GM12878 (cell line): ENCODE measurements around the gene RNF186. TPM values are rescaled to one million over a fixed set of nuclear protein-coding genes. Genes with fewer than 3 reads are reported as not detected.

ENCODE experiments used
- ATAC-seq: fragments of 200-7000 bp; cut with Tn5 transposase; 3 replicates; pipeline ENCODE4 v1.9.1; 2020; ENCODE audit warnings: mild to moderate bottlenecking, moderate library complexity
- BruUV-seq: library from RNA; stranded (reverse); fragments of 400-500 nt; replicated peaks from 2 replicates; lab custom pipeline; 2021; lab: Mats Ljungman, UMichigan
- CTCF ChIA-PET: fragments of 300-600 bp; sonication (Branson Sonifier 250); formaldehyde crosslinking; extraction: SDS; loops from one replicate; lab custom pipeline; 2021; ENCODE audit warnings: inconsistent platforms; lab: Yijun Ruan, JAX
- POLR2A ChIA-PET: fragments of 350-600 bp; formaldehyde crosslinking; extraction: SDS; loops from one replicate; lab custom pipeline; 2021; ENCODE audit warnings: inconsistent platforms; lab: Charles Lee
- RAD21 ChIA-PET: fragments of 300-600 bp; sonication (Branson Sonifier 250); formaldehyde crosslinking; loops from one replicate; lab custom pipeline; 2023; ENCODE audit warnings: antibody characterized with exemption; ENCODE audit not compliant: unreplicated experiment; lab: Charles Lee
- SMC1A ChIA-PET: fragments of 300-600 bp; sonication (Branson Sonifier 250); formaldehyde crosslinking; loops from one replicate; lab custom pipeline; 2023; ENCODE audit not compliant: unreplicated experiment, uncharacterized antibody; lab: Charles Lee
- DNase-seq: peaks from one replicate; pipeline ENCODE4 v3.0.0-alpha.2; 2011; ENCODE audit warnings: low read depth, low spot score
- FAIRE-seq: peaks from 3 replicates; lab custom pipeline; 2011; peaks lifted over from hg19 to GRCh38; lab: Jason Lieb, UNC
- H2AFZ ChIP-seq: 2 replicates; pipeline ENCODE4 v1.6.0; 2011; ENCODE audit warnings: low read depth, low read length, control low read depth; ENCODE audit not compliant: control insufficient read depth
- H3K27ac ChIP-seq: 2 replicates; pipeline ENCODE4 v1.5.1; 2011; ENCODE audit warnings: control low read depth; ENCODE audit not compliant: control insufficient read depth, insufficient read depth
- H3K27me3 ChIP-seq, 2 experiments: replicated peaks in 1 of 2; 2 replicates each; pipeline versions ENCODE4 v1.6.0 to v1.6.1; 2011; ENCODE audit warnings: low read length in 1 of 2; ENCODE audit not compliant: control insufficient read depth in 2 of 2, insufficient read depth in 2 of 2
- H3K36me3 ChIP-seq, 2 experiments: 2 replicates each; pipeline ENCODE4 v1.5.1; 2011; ENCODE audit warnings: low read length in 1 of 2; ENCODE audit not compliant: control insufficient read depth in 2 of 2, insufficient read depth in 2 of 2
- H3K4me1 ChIP-seq: 2 replicates; pipeline ENCODE4 v1.6.1; 2011; ENCODE audit warnings: mild to moderate bottlenecking, low read length, moderate library complexity, mixed read lengths; ENCODE audit not compliant: control insufficient read depth, insufficient read depth
- H3K4me2 ChIP-seq: 2 replicates; pipeline ENCODE4 v1.6.0; 2011; ENCODE audit warnings: control low read depth; ENCODE audit not compliant: control insufficient read depth, insufficient read depth
- H3K4me3 ChIP-seq: fragments of 200-600 bp; sonication (generic); 2 replicates; pipeline ENCODE4 v1.5.1; 2016
- H3K79me2 ChIP-seq: 2 replicates; pipeline ENCODE4 v1.6.0; 2011; ENCODE audit warnings: low read length; ENCODE audit not compliant: control insufficient read depth, insufficient read depth
- H3K9ac ChIP-seq: 2 replicates; pipeline ENCODE4 v1.8.0; 2011; ENCODE audit warnings: low read length, control low read depth, mixed read lengths; ENCODE audit not compliant: control insufficient read depth, insufficient read depth
- H3K9me3 ChIP-seq: replicated peaks from 3 replicates; pipeline ENCODE4 v1.5.1; 2011; ENCODE audit warnings: mild to moderate bottlenecking, low read length; ENCODE audit not compliant: control insufficient read depth, insufficient read depth
- H4K20me1 ChIP-seq: 2 replicates; pipeline ENCODE4 v1.6.0; 2011; ENCODE audit not compliant: control insufficient read depth, insufficient read depth
- ATF7 ChIP-seq: fragments of 450-650 bp; IDR thresholded peaks from 2 replicates; pipeline ENCODE4 v1.6.1; 2016; ENCODE audit warnings: low read depth, mild to moderate bottlenecking
- CHD2 ChIP-seq: IDR thresholded peaks from 2 replicates; pipeline ENCODE4 v1.6.1; 2011; ENCODE audit warnings: low read depth, low read length, improper control_type of control experiment, borderline replicate concordance
- CREM ChIP-seq: IDR thresholded peaks from 2 replicates; pipeline ENCODE4 v1.6.1; 2014; ENCODE audit warnings: antibody characterized with exemption, low read depth
- FOS ChIP-seq: IDR thresholded peaks from 3 replicates; pipeline ENCODE4 v1.6.1; 2011; ENCODE audit warnings: borderline replicate concordance; ENCODE audit not compliant: insufficient read length; ENCODE audit errors: extremely low read depth
- GATAD2B ChIP-seq: fragments of 450-650 bp; conservative IDR thresholded peaks from 2 replicates; pipeline ENCODE4 v1.6.1; 2017; ENCODE audit warnings: low read depth, mild to moderate bottlenecking, moderate library complexity
- KLF5 ChIP-seq: fragments of 450-650 bp; IDR thresholded peaks from 2 replicates; pipeline ENCODE4 v1.6.1; 2014; ENCODE audit warnings: mild to moderate bottlenecking; ENCODE audit not compliant: partially characterized antibody
- MEF2B ChIP-seq: fragments of 450-650 bp; IDR thresholded peaks from 2 replicates; pipeline ENCODE4 v1.6.1; 2018; ENCODE audit warnings: mild to moderate bottlenecking, moderate library complexity; ENCODE audit not compliant: partially characterized antibody, poor library complexity, severe bottlenecking
- MLLT1 ChIP-seq: fragments of 450-650 bp; IDR thresholded peaks from 2 replicates; pipeline ENCODE4 v1.6.1; 2016; ENCODE audit warnings: mild to moderate bottlenecking
- NFIC ChIP-seq: IDR thresholded peaks from 2 replicates; pipeline ENCODE4 v1.6.1; 2012; ENCODE audit warnings: low read depth, mild to moderate bottlenecking, inconsistent platforms, low read length, moderate library complexity
- PAX5 ChIP-seq: IDR thresholded peaks from 2 replicates; pipeline ENCODE4 v1.6.1; 2011; ENCODE audit warnings: low read depth, low read length, borderline replicate concordance
- PML ChIP-seq: IDR thresholded peaks from 2 replicates; pipeline ENCODE4 v1.6.1; 2012; ENCODE audit warnings: low read length, inconsistent platforms
- POLR2AphosphoS5 ChIP-seq: IDR thresholded peaks from 2 replicates; pipeline ENCODE4 v1.6.1; 2011; ENCODE audit warnings: mild to moderate bottlenecking, low read length, inconsistent platforms
- RAD21 ChIP-seq: IDR thresholded peaks from 2 replicates; pipeline ENCODE4 v1.6.1; 2011; ENCODE audit warnings: mild to moderate bottlenecking, low read depth, low read length, moderate library complexity; ENCODE audit not compliant: insufficient read depth
- TCF3 ChIP-seq: IDR thresholded peaks from 2 replicates; pipeline ENCODE4 v1.6.1; 2012; ENCODE audit warnings: low read depth, mild to moderate bottlenecking, low read length, borderline replicate concordance; ENCODE audit not compliant: insufficient read depth
- ZBTB33 ChIP-seq: fragments of 450-650 bp; IDR thresholded peaks from 2 replicates; pipeline ENCODE4 v1.6.1; 2017; ENCODE audit warnings: mild to moderate bottlenecking
- ZSCAN29 ChIP-seq: fragments of 450-650 bp; IDR thresholded peaks from 2 replicates; pipeline ENCODE4 v1.6.1; 2017; ENCODE audit warnings: mild to moderate bottlenecking, moderate library complexity
- WGBS: methylation state at CpG from one replicate; pipeline ENCODE4 v1.1.6; 2016; ENCODE audit warnings: low lambda C conversion rate; ENCODE audit not compliant: insufficient replicate concordance, insufficient coverage; ENCODE audit errors: missing lambda C conversion rate; 5-methylcytosine and 5-hydroxymethylcytosine counted together
- in situ Hi-C: fragments of 300-500 bp; cut with MboI; formaldehyde crosslinking; loops from 9 replicates; pipeline ENCODE4 v1.14.3; 2018; ENCODE audit warnings: mixed read lengths
- intact Hi-C: fragments of 100-400 bp; cut with micrococcal nuclease; formaldehyde crosslinking; loops from one replicate; pipeline ENCODE4 v1.14.2; 2022; ENCODE audit not compliant: unreplicated experiment
- polyA plus RNA-seq, 11 experiments: library from polyadenylated mRNA; depleted of rRNA in 4 of 11; unstranded in 6 of 11; stranded (reverse) in 5 of 11; fragments of >200 nt; fragmentation: Nextera tagmentation in 4 of 11; fragmentation: Illumina TruSeq in 1 of 11; extraction: Ambion mirVana in 4 of 11; extraction: Trizol in 1 of 11; gene quantifications; 1 replicate in 1 of 11; 2 replicates in 10 of 11; pipeline versions ENCODE4 v1.2.1 to v1.2.3, GENCODE V29; 2011 to 2016; ENCODE audit warnings: inconsistent platforms in 2 of 11, missing spikeins in 2 of 11, low read depth in 1 of 11
- total RNA-seq, 4 experiments: library from RNA; depleted of rRNA in 3 of 4; stranded (reverse); fragments of >200 nt in 3 of 4; fragmentation: Illumina TruSeq in 1 of 4; extraction: Trizol in 1 of 4; gene quantifications; 2 replicates each; pipeline versions ENCODE4 v1.2.1 to v1.2.3, GENCODE V29; 2013 to 2021

RNF186 gene
- total and polyA plus RNA-seq, 10 of the 15 experiments (the other 5 are each of a cell fraction or from before 2014, with no cell fraction given): not detected

DNA sequence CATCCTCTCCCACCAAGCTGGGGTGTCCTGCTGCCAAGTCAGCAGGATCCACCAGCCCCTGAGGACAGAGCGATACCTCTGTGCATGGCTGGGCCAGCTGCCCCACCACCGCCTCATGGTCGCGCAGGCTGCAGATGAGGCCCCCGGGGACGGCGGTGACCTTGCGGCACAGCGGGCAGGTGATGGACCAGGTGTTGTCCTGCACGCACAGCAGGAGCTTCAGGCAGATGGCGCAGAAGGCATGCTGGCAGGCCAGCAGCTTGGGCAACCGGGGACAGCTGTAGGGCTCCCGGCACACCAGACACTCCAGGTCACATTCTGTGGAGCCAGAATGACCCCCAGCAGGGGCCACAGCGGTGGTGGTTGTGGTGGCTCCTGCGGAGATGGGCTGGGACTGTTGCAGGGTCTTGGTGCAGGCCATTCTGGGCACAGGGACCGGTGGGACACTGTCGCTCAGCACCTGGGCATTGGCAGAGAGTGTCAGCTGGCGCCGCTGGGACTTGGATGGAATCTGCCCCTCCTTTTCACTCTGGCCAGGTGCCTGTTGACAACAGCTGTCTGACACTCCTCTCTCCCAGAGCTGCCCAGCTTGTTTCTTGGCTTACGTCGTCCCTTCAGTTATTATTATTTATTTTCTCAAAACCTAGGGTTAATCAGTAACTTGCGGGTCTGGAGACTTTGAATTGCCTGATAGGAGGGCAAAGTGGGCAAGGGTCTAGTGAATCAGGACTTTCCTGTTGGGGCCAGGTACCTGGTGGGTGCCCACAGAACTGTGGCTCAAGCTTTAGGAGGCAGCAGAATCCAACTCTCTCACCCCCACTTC lies at the start of gene RNF186 (continued):
- TF ChIP-seq POLR2AphosphoS5 (no peak), MLLT1 (no peak)
- TF ChIP-seq, all 136 proteins: peak for 0

- Histone ChIP-seq H3K4me1 (no peaks in the 10 kb centered on the region), H3K9me3 (no peaks in the 10 kb centered on the region; the same call in 1 of the 3 replicates), H4K20me1 (no peaks in the 10 kb centered on the region), H3K36me3 (no peaks in the 10 kb centered on the region), H3K4me3 (no peak overlapping the region), H3K27me3 (no peaks in the 10 kb centered on the region; a peak in 2 of 4 replicates), H3K27ac (no peak overlapping the region), H2AFZ (no peak overlapping the region), H3K4me2 (no peak overlapping the region), H3K9ac (no peak overlapping the region), H3K79me2 (no peaks in the 10 kb centered on the region)
- CTCF ChIA-PET: no interaction called here
- TF ChIP-seq CREM (no peak), ZSCAN29 (no peak), TCF3 (no peak), PAX5 (no peak), ZBTB33 (no peak), MLLT1 (no peak), KLF5 (no peak), CHD2 (no peak), ATF7 (no peak), PML (no peak), NFIC (no peak), MEF2B (no peak), RAD21 (no peak), GATAD2B (no peak), FOS (no peak)
- intact Hi-C loops (no loop called here), in situ Hi-C loops (no loop called here)
- SMC1A ChIA-PET: no interaction called here
- ATAC-seq (no peak), DNase-seq (no peak), FAIRE-seq (no peak)
- no TSS peak for BruUV-seq
- RAD21 ChIA-PET: no interaction called here
- 0% methylated on average over 1 of the region's 1 CpG for WGBS
- POLR2A ChIA-PET: no interaction called here
Measured at GRCh38 chr1:19864570-19865160, 49.6 kb upstream of the RNF186 start.
